ENCODE results near the gene GUCY2D. TPM values are rescaled to one million over a fixed set of nuclear protein-coding genes. Genes with fewer than 3 reads are reported as not detected.

GUCY2D gene
- total RNA-seq, 2 experiments from 2014 or later = not detected

DNA sequence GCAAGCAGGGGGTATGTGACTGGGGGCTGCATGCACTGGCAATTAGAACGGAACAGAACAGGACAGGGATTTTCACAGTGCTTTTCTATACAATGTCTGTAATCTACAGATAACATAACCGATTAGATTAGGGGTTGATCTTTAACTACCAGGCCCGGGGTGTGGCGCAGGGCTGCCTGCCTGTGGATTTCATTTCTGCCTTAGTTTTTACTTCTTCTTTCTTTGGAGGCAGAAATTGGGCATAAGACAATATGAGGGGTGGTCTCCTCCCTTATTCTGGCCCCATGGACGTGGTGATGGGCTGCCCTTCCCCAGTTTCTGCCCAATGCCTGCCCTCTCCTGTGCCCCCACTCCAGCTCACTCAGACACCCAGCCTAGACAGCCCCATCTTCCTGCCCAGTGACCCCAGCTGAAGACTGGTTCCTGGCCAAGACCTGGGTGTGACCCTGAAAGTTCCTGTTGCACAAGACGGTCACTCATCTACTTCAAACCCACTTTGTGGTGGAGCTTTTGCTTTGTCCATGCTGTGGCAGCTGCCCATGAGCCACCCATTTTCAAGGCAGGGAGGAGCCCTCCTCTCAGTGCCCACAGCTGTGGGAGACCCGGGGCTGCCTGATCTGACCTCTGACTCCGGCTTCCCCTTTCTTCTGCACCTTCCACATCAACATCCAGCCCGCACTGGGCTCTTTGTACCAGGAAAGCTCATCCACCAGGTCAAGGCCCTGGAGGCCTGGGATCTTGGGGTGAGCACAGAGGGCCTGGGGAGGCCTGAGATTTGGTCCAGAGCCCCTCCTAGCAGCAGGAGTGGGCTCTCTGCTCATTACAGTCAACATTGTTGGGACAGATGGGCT lies 66.5 kb downstream of the GUCY2D start:
- no peak overlapping the region for H3K4me3 Mint-ChIP-seq
- ChIA-PET POLR2A (interaction anchor here (1.2 kb wide), 1 partner anchor 15 kb away, joined by 3 read pairs; no protein-coding TSS in a partner anchor), CTCF (interaction anchor here (0.6 to 8.9 kb wide), 6 partner anchors 10 to 378 kb away, joined by 3 to 149 read pairs (median 6); partner anchors contain the start of gene ALOXE3)
- H3K4me1 Mint-ChIP-seq = peaks cover 17% of the 10 kb centered on the region
- H3K36me3 Mint-ChIP-seq (ENCODE audit: low read depth) = no peaks in the 10 kb centered on the region
- peaks cover 52% of the 10 kb centered on the region for H3K27me3 Mint-ChIP-seq
- no peak overlapping the region for H3K27ac Mint-ChIP-seq
- no peak for DNase-seq
- H3K9me3 Mint-ChIP-seq = no peaks in the 10 kb centered on the region

DNA sequence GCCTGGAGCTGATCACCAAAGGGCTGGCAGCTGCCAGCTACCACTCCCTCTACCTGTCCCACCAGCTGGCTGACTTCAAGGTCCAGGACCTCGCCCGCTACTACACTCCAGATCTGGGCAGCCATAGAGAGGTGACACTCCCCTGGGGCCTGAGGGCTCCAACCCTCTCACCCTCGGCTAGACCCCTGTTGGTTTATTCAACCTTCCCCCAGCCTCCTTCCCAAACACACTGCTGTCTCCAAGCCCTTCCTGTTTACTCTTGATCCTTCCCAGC lies 67.1 kb downstream of the GUCY2D start:
- no peaks in the 10 kb centered on the region for H3K9me3 Mint-ChIP-seq
- ChIA-PET CTCF (interaction anchor here (0.6 to 8.9 kb wide), 7 partner anchors 10 to 379 kb away, joined by 3 to 149 read pairs (median 4); partner anchors contain the start of gene ALOXE3), POLR2A (interaction anchor here (1.2 kb wide), 1 partner anchor 14 kb away, joined by 3 read pairs; no protein-coding TSS in a partner anchor)

More for the DNA sequence above, 67.1 kb downstream of the GUCY2D start:
- H3K4me3 Mint-ChIP-seq = no peak overlapping the region
- H3K36me3 Mint-ChIP-seq (ENCODE audit: low read depth) = no peaks in the 10 kb centered on the region
- DNase-seq = no peak
- H3K27ac Mint-ChIP-seq = no peak overlapping the region
- peaks cover 54% of the 10 kb centered on the region for H3K27me3 Mint-ChIP-seq
- H3K4me1 Mint-ChIP-seq = peaks cover 22% of the 10 kb centered on the region

Other genes with a start within 250 kb of the GUCY2D start
- gene KDM6B, start 168.4 kb upstream of the GUCY2D start, total RNA-seq = 10 to 100 TPM; 20.9 to 23.7 TPM
- 1 to 10 TPM in 1 of 2 experiments, under 1 TPM in 1; 0.78 to 1.5 TPM for gene TMEM88, start 147.5 kb upstream of the GUCY2D start, total RNA-seq
- 10 to 100 TPM; 69.8 to 76.9 TPM for gene NAA38, start 145.1 kb upstream of the GUCY2D start, total RNA-seq
- 1 to 10 TPM; 5.3 to 7.5 TPM for gene CYB5D1, start 144.6 kb upstream of the GUCY2D start, total RNA-seq
- 100 to 1,000 TPM; 127 to 131 TPM for gene CHD3, start 113.8 kb upstream of the GUCY2D start, total RNA-seq
- 1 to 10 TPM; 3.6 to 3.7 TPM for gene RNF227, start 86.3 kb upstream of the GUCY2D start, total RNA-seq
- gene KCNAB3, start 72.8 kb upstream of the GUCY2D start, total RNA-seq = 1 to 10 TPM; 7.7 to 8.4 TPM
- 100 to 1,000 TPM; 238 to 244 TPM for gene TRAPPC1, start 70.7 kb upstream of the GUCY2D start, total RNA-seq
- 10 to 100 TPM; 58.8 to 64.6 TPM for gene CNTROB, start 70.4 kb upstream of the GUCY2D start, total RNA-seq
- not detected for gene ALOX15B, start 36.4 kb downstream of the GUCY2D start, total RNA-seq
- gene ALOX12B, start 85.1 kb downstream of the GUCY2D start, total RNA-seq = under 1 TPM; 0.20 to 0.38 TPM
- gene ALOXE3, start 115.9 kb downstream of the GUCY2D start, total RNA-seq = not detected
- 1 to 10 TPM; 1.4 to 1.5 TPM for gene HES7, start 121.5 kb downstream of the GUCY2D start, total RNA-seq
- gene PER1, start 149.8 kb downstream of the GUCY2D start, total RNA-seq = 10 to 100 TPM; 53.5 to 56.6 TPM
- 10 to 100 TPM; 75.2 to 79.1 TPM for gene VAMP2, start 160.3 kb downstream of the GUCY2D start, total RNA-seq
- gene TMEM107, start 173.8 kb downstream of the GUCY2D start, total RNA-seq = 10 to 100 TPM; 49.7 to 53.9 TPM
- 10 to 100 TPM; 16.3 to 17.0 TPM for gene BORCS6, start 187.6 kb downstream of the GUCY2D start, total RNA-seq
- 100 to 1,000 TPM; 160 to 167 TPM for gene AURKB, start 208.0 kb downstream of the GUCY2D start, total RNA-seq
- gene CTC1, start 245.4 kb downstream of the GUCY2D start, total RNA-seq = 100 to 1,000 TPM; 116 to 120 TPM
- 10 to 100 TPM; 43.6 to 45.9 TPM for gene PFAS, start 246.7 kb downstream of the GUCY2D start, total RNA-seq

All from activated CD4-positive, alpha-beta memory T cell treated with anti-CD3 and anti-CD28 coated beads, Interleukin-2, amount 10 ng/mL, durations not matched to agents 7 days and 5 days (primary cell).